Measurements from ENCODE around the gene PTRH1.
"Not testable (repeated sequence)": the region's sequence is repeated elsewhere in the genome, so short reads cannot be mapped to it uniquely, and the experiment has no call there.

PTRH1 gene

GRCh38 chr9:127715470-127716337 is at the start of gene PTRH1, which contains the start of gene TTC16:
Gene PTRH1, minus strand, starts transcription at chr9:127715663. Its CDS starts 24 bp downstream, at chr9:127715639.
Gene TTC16, plus strand, starts transcription at chr9:127716079. Its CDS starts 67 bp downstream, at chr9:127716146.
- peak; percentile 91 to 98 (median 96) for DNase-seq (ENCODE audit: low read depth in 4 of 4, low spot score in 1 of 4)

GRCh38 chr9:127763918-127764384 is 48.5 kb upstream of the PTRH1 start:
- DNase-seq (ENCODE audit: low read depth in 4 of 4, low spot score in 1 of 4): no peak

- DNase-seq (ENCODE audit: low read depth in 4 of 4, low spot score in 1 of 4): no peak
These were observed 46.7 kb upstream of the PTRH1 start for GRCh38 chr9:127762111-127762676.

GRCh38 chr9:127761491-127761956 is 46.1 kb upstream of the PTRH1 start:
- no peak for DNase-seq (ENCODE audit: low read depth in 4 of 4, low spot score in 1 of 4)

- no peak for DNase-seq (ENCODE audit: low read depth in 4 of 4, low spot score in 1 of 4)
These were observed 45.6 kb upstream of the PTRH1 start for GRCh38 chr9:127761061-127761460.

- DNase-seq (ENCODE audit: low read depth in 4 of 4, low spot score in 1 of 4): no peak
These were observed 43.4 kb upstream of the PTRH1 start for GRCh38 chr9:127758843-127759242.

GRCh38 chr9:127756776-127757175 is 41.3 kb upstream of the PTRH1 start:
- not testable (repeated sequence) for DNase-seq (ENCODE audit: low read depth in 4 of 4, low spot score in 1 of 4)

GRCh38 chr9:127756233-127756632 is 40.8 kb upstream of the PTRH1 start:
- no peak for DNase-seq (ENCODE audit: low read depth in 4 of 4, low spot score in 1 of 4)

GRCh38 chr9:127755061-127756060 is 39.9 kb upstream of the PTRH1 start:
- no peak for DNase-seq (ENCODE audit: low read depth in 4 of 4, low spot score in 1 of 4)

GRCh38 chr9:127754099-127755060 is 38.9 kb upstream of the PTRH1 start:
- DNase-seq (ENCODE audit: low read depth in 4 of 4, low spot score in 1 of 4): no peak

GRCh38 chr9:127753622-127754021 is 38.2 kb upstream of the PTRH1 start:
- DNase-seq (ENCODE audit: low read depth in 4 of 4, low spot score in 1 of 4): no peak

GRCh38 chr9:127753148-127753547 is 37.7 kb upstream of the PTRH1 start:
- no peak for DNase-seq (ENCODE audit: low read depth in 4 of 4, low spot score in 1 of 4)

- no peak for DNase-seq (ENCODE audit: low read depth in 4 of 4, low spot score in 1 of 4)
These were observed 36.0 kb upstream of the PTRH1 start for GRCh38 chr9:127751269-127752054.

- DNase-seq (ENCODE audit: low read depth in 4 of 4, low spot score in 1 of 4): no peak
These were observed 33.8 kb upstream of the PTRH1 start for GRCh38 chr9:127749090-127749787.

GRCh38 chr9:127746959-127747569 is 31.6 kb upstream of the PTRH1 start:
- no peak for DNase-seq (ENCODE audit: low read depth in 4 of 4, low spot score in 1 of 4)

GRCh38 chr9:127744398-127745110 is 29.1 kb upstream of the PTRH1 start:
- no peak for DNase-seq (ENCODE audit: low read depth in 4 of 4, low spot score in 1 of 4)

GRCh38 chr9:127742435-127743088 is 27.1 kb upstream of the PTRH1 start:
- DNase-seq (ENCODE audit: low read depth in 4 of 4, low spot score in 1 of 4): no peak
